Type B pancreatic cell (in vitro differentiated cells): ENCODE data around the gene CDKL4. TPM values are rescaled to one million over a fixed set of nuclear protein-coding genes. Genes with fewer than 3 reads are reported as not detected.

Source experiments
- DNase-seq: peaks from one replicate; pipeline ENCODE4 v3.0.0; 2021; ENCODE audit warnings: mixed read lengths; ENCODE audit not compliant: unreplicated experiment; ENCODE audit errors: extremely low spot score
- H3K27ac Mint-ChIP-seq: 2 replicates; pipeline ENCODE4 v1.8.0; 2021; ENCODE audit warnings: mild to moderate bottlenecking, mixed read lengths
- H3K27me3 Mint-ChIP-seq: 2 replicates; pipeline ENCODE4 v1.8.0; 2021; ENCODE audit warnings: mixed read lengths
- H3K36me3 Mint-ChIP-seq: 2 replicates; pipeline ENCODE4 v1.8.0; 2021; ENCODE audit warnings: mixed read lengths
- H3K4me1 Mint-ChIP-seq: one replicate; pipeline ENCODE4 v1.8.0; 2021; ENCODE audit warnings: mixed read lengths; ENCODE audit not compliant: unreplicated experiment
- H3K4me3 Mint-ChIP-seq: 2 replicates; pipeline ENCODE4 v1.8.0; 2021; ENCODE audit warnings: mild to moderate bottlenecking, mixed read lengths
- H3K9me3 Mint-ChIP-seq: 2 replicates; pipeline ENCODE4 v1.8.0; 2021; ENCODE audit warnings: mixed read lengths
- total RNA-seq: library from RNA; stranded (reverse); gene quantifications from 2 replicates; pipeline ENCODE4 v1.2.1, GENCODE V29; 2021; ENCODE audit warnings: low replicate concordance
- TF ChIP-seq, protein P1 (sequence below): fragments of 200-600 bp; sonication (generic); conservative IDR thresholded peaks from 2 replicates; pipeline ENCODE4 v1.5.0; 2021; ENCODE audit warnings: antibody characterized with exemption, mild to moderate bottlenecking

Gene CDKL4
- total RNA-seq, 1 donor from 2014 or later: 1.8 TPM

DNA sequence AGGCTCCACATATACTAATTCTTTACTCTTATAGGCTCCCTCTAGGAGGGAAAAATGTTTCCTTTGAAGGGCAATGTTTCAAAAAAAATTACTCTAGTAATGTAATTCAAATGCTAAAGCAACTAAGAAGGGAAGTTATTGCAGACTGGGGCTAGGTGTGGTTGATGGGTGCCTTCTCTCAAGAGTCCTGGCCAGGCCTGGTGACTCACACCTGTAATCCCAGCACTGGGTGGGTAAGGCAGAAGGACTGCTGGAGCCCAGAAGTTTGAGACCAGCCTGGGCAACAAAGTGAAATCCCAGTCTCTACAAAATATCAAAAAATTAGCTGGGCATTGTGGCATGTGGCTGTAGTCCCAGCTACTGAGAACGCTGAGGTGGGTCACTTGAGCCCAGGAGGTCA lies 31.2 kb upstream of the CDKL4 start:
- no peak overlapping the region for H3K27ac Mint-ChIP-seq
- no peak overlapping the region for H3K4me3 Mint-ChIP-seq

DNA sequence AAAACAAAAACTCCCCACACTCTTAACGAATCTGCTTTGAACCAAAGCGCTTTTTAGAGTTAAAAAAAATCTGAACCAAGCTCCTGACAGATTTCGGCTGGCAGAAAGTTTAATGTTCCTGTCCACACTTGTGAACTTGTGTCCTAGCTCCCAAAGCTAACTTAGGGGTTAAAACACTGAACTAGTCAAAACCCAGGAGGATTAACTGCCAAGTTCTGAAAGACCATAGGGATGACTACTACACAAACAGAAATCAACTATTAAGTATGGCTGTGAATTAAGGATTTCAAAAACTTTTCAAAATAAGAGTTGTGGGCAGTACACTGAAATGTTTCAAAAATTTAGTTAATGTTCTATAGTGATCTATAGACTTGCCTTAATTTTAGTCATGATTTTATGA lies 26.2 kb upstream of the CDKL4 start:
- Mint-ChIP-seq H3K4me1 (no peaks in the 10 kb centered on the region), H3K36me3 (peaks cover 20% of the 10 kb centered on the region), H3K4me3 (no peak overlapping the region), H3K9me3 (no peaks in the 10 kb centered on the region), H3K27me3 (no peaks in the 10 kb centered on the region), H3K27ac (no peak overlapping the region)
- no peak for DNase-seq
- TF ChIP-seq, protein P1, sequence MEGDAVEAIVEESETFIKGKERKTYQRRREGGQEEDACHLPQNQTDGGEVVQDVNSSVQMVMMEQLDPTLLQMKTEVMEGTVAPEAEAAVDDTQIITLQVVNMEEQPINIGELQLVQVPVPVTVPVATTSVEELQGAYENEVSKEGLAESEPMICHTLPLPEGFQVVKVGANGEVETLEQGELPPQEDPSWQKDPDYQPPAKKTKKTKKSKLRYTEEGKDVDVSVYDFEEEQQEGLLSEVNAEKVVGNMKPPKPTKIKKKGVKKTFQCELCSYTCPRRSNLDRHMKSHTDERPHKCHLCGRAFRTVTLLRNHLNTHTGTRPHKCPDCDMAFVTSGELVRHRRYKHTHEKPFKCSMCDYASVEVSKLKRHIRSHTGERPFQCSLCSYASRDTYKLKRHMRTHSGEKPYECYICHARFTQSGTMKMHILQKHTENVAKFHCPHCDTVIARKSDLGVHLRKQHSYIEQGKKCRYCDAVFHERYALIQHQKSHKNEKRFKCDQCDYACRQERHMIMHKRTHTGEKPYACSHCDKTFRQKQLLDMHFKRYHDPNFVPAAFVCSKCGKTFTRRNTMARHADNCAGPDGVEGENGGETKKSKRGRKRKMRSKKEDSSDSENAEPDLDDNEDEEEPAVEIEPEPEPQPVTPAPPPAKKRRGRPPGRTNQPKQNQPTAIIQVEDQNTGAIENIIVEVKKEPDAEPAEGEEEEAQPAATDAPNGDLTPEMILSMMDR: no peak

More for the DNA sequence above, 31.2 kb upstream of the CDKL4 start:
- peaks cover 34% of the 10 kb centered on the region for H3K36me3 Mint-ChIP-seq
- no peaks in the 10 kb centered on the region for H3K9me3 Mint-ChIP-seq
- no peak for DNase-seq
- TF ChIP-seq, protein P1: no peak
- H3K27me3 Mint-ChIP-seq: no peaks in the 10 kb centered on the region
- no peaks in the 10 kb centered on the region for H3K4me1 Mint-ChIP-seq

DNA sequence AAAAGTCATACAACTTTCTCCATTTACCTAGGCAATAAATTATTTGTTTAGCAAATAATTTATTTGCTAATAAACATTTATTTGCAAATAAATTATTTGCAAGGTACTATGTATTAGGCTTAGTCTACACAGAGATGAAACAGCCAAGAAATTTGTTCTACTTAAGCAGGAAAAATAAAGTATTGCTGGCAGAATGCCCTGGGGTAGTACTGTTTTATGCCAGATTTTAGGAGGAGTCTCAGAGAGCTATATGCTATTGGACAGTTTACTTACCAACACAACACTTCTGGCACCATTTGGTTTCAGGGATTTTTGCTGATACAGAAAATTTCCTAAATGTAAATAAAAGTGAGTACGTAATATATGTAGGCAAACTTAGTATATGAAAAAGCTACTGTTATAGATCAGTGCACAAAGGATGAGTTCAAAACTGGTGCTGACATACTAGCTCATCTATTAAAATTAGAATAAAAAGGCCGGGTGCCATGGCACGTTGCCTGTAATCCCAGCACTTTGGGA lies 23.2 kb upstream of the CDKL4 start:
- no peak for DNase-seq
- Mint-ChIP-seq H3K4me3 (no peak overlapping the region), H3K4me1 (no peaks in the 10 kb centered on the region), H3K36me3 (peaks cover 21% of the 10 kb centered on the region), H3K27ac (no peak overlapping the region), H3K9me3 (no peaks in the 10 kb centered on the region), H3K27me3 (no peaks in the 10 kb centered on the region)
- TF ChIP-seq, protein P1: no peak

DNA sequence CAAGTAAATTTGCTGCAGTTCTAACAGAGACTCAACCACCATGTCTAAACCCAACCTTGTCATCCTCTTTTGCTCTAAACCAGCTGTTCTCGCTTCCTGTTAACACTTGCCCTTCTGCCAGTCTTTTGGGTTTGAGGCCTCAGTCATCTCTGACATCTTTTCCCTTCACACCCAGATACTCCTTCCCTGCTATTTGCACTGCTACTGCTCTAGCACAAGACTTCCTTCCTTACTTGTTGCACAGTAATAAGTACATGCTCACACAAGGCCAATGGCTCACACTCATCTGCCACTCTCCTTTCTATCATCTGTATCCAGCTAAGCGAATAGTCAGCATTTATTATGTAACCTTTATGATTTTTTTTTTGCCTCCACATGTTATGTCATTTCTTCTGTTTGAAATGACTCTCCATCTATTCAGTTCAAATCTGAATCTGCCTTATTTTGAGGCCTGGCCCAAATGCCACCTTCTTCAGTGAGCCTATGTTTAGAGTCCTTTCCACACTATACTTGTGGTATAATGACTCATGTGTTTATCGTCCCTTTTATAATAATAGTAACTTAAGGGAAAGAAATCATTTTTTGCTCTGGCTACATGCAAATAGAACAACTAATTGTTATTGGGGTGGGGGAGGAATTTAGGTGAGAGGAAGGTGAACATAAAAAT lies 22.5 kb upstream of the CDKL4 start:
- TF ChIP-seq, protein P1: no peak
- Mint-ChIP-seq H3K4me3 (no peak overlapping the region), H3K27me3 (no peaks in the 10 kb centered on the region), H3K9me3 (no peaks in the 10 kb centered on the region), H3K27ac (no peak overlapping the region), H3K36me3 (peaks cover 21% of the 10 kb centered on the region), H3K4me1 (no peaks in the 10 kb centered on the region)
- DNase-seq: no peak

DNA sequence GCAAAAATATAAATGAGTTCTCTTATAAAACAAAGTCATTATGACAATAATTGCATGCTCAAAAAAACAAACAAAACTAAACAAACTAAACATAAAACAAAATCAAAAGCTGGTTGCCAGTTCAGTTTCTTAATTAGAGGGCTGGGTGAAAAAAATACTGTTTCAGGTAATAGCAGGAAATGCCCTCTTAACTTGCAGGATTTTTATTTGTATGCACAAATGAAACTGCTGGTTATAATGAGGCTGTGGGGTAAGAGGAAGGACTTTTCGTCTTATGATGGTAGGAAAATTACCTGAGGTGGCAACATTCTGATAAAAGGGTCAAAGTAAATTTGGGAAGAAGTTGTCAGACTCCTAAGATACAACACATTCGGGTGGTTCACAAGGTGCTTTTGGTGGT lies 21.5 kb upstream of the CDKL4 start:
- peaks cover 24% of the 10 kb centered on the region for H3K36me3 Mint-ChIP-seq
- no peaks in the 10 kb centered on the region for H3K4me1 Mint-ChIP-seq
- TF ChIP-seq, protein P1: no peak
- DNase-seq: no peak
- no peaks in the 10 kb centered on the region for H3K9me3 Mint-ChIP-seq
- no peak overlapping the region for H3K4me3 Mint-ChIP-seq
- H3K27me3 Mint-ChIP-seq: no peaks in the 10 kb centered on the region
- H3K27ac Mint-ChIP-seq: no peak overlapping the region
